AG09309 (cell line): ENCODE data around the gene PRR11.

Experiments used
- DNase-seq: peaks from one replicate; pipeline ENCODE4 v3.0.0-alpha.2; 2010; ENCODE audit warnings: low read depth
- H3K4me3 ChIP-seq: 2 replicates; pipeline ENCODE4 v1.5.1; 2011; ENCODE audit warnings: mild to moderate bottlenecking, low read depth, low read length, moderate library complexity; ENCODE audit not compliant: control insufficient read depth
- CTCF ChIP-seq: IDR thresholded peaks from 2 replicates; pipeline ENCODE4 v1.5.1; 2011; ENCODE audit warnings: mild to moderate bottlenecking, low read depth, low read length, inconsistent platforms; ENCODE audit not compliant: insufficient read depth, control insufficient read depth; ENCODE audit errors: missing control alignments

The PRR11 gene

GRCh38 chr17:59193336-59193862 lies 37.9 kb downstream of the PRR11 start:
- DNase-seq = no peak
- TF ChIP-seq CTCF = no peak
- no peak overlapping the region for H3K4me3 ChIP-seq

- TF ChIP-seq CTCF = no peak
These were observed 43.9 kb downstream of the PRR11 start for GRCh38 chr17:59199398-59199797.

GRCh38 chr17:59202320-59202719 lies 46.8 kb downstream of the PRR11 start:
- H3K4me3 ChIP-seq = no peak overlapping the region
- no peak for DNase-seq
- TF ChIP-seq CTCF = no peak

More at GRCh38 chr17:59199398-59199797, 43.9 kb downstream of the PRR11 start:
- DNase-seq = no peak
- H3K4me3 ChIP-seq = no peak overlapping the region

GRCh38 chr17:59219370-59219769 lies 63.8 kb downstream of the PRR11 start:
- no peak for DNase-seq
- H3K4me3 ChIP-seq = no peak overlapping the region
- no peak for TF ChIP-seq CTCF

GRCh38 chr17:59219992-59220327 lies 64.4 kb downstream of the PRR11 start:
- no peak for DNase-seq
- no peak for TF ChIP-seq CTCF
- H3K4me3 ChIP-seq = peak overlapping the region; percentile 13

GRCh38 chr17:59220328-59221158 lies 65.0 kb downstream of the PRR11 start, which contains the start of gene GDPD1:
TSS of gene GDPD1 (plus strand) at chr17:59220511. CDS start at chr17:59220610, 99 bp downstream.
- H3K4me3 ChIP-seq = peak within 1 kb of the TSS; percentile 86
- DNase-seq = peak; percentile 31
- peak; percentile 34 for TF ChIP-seq CTCF
